ENCODE results near the gene TMEM139.
A peak's percentile ranks its signal among the peaks of the same experiment; 100 is the strongest.
"Not testable (repeated sequence)": the region's sequence is repeated elsewhere in the genome, so short reads cannot be mapped to it uniquely, and the experiment has no call there.

The TMEM139 gene

GRCh38 chr7:143288836-143289235 is 4.1 kb downstream of the TMEM139 start:
- no peaks in the 10 kb centered on the region for H3K27me3 ChIP-seq (ENCODE audit: insufficient read depth, poor library complexity, severe bottlenecking)
- peak in 1 of 2 experiments; percentile 14 for DNase-seq (ENCODE audit: low read depth in 1 of 2, low spot score in 1 of 2)
- TF ChIP-seq POLR2AphosphoS5 (IDR thresholded peaks at IDR 0.05; ENCODE audit: low read depth) (no peak), SPI1 (IDR thresholded peaks at IDR 0.05; ENCODE audit: borderline replicate concordance, low read depth) (no peak), GABPA (IDR thresholded peaks at IDR 0.05; ENCODE audit: low read depth) (no peak), CTCF (IDR thresholded peaks at IDR 0.05; ENCODE audit: insufficient read depth, low read length) (no peak)
- TF ChIP-seq, protein P1, sequence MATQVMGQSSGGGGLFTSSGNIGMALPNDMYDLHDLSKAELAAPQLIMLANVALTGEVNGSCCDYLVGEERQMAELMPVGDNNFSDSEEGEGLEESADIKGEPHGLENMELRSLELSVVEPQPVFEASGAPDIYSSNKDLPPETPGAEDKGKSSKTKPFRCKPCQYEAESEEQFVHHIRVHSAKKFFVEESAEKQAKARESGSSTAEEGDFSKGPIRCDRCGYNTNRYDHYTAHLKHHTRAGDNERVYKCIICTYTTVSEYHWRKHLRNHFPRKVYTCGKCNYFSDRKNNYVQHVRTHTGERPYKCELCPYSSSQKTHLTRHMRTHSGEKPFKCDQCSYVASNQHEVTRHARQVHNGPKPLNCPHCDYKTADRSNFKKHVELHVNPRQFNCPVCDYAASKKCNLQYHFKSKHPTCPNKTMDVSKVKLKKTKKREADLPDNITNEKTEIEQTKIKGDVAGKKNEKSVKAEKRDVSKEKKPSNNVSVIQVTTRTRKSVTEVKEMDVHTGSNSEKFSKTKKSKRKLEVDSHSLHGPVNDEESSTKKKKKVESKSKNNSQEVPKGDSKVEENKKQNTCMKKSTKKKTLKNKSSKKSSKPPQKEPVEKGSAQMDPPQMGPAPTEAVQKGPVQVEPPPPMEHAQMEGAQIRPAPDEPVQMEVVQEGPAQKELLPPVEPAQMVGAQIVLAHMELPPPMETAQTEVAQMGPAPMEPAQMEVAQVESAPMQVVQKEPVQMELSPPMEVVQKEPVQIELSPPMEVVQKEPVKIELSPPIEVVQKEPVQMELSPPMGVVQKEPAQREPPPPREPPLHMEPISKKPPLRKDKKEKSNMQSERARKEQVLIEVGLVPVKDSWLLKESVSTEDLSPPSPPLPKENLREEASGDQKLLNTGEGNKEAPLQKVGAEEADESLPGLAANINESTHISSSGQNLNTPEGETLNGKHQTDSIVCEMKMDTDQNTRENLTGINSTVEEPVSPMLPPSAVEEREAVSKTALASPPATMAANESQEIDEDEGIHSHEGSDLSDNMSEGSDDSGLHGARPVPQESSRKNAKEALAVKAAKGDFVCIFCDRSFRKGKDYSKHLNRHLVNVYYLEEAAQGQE (IDR thresholded peaks at IDR 0.05; ENCODE audit: insufficient replicate concordance, low read depth): no peak
- peak overlapping the region; percentile 97 for H3K27ac ChIP-seq (replicated peaks)
- H3K4me3 ChIP-seq (replicated peaks; ENCODE audit: insufficient read depth, low read length): peak overlapping the region; percentile 81

- TF ChIP-seq SPI1 (IDR thresholded peaks at IDR 0.05; ENCODE audit: borderline replicate concordance, low read depth): peak; percentile 95
- TF ChIP-seq POLR2AphosphoS5 (IDR thresholded peaks at IDR 0.05; ENCODE audit: low read depth): no peak
- peak overlapping the region; percentile 97 for H3K27ac ChIP-seq (replicated peaks)
- H3K4me3 ChIP-seq (replicated peaks; ENCODE audit: insufficient read depth, low read length): peak overlapping the region; percentile 81
- peak in 1 of 2 experiments; percentile 35 for DNase-seq (ENCODE audit: low read depth in 1 of 2, low spot score in 1 of 2)
- H3K27me3 ChIP-seq (ENCODE audit: insufficient read depth, poor library complexity, severe bottlenecking): no peaks in the 10 kb centered on the region
These were observed 4.7 kb downstream of the TMEM139 start for GRCh38 chr7:143289421-143289820.

DNA sequence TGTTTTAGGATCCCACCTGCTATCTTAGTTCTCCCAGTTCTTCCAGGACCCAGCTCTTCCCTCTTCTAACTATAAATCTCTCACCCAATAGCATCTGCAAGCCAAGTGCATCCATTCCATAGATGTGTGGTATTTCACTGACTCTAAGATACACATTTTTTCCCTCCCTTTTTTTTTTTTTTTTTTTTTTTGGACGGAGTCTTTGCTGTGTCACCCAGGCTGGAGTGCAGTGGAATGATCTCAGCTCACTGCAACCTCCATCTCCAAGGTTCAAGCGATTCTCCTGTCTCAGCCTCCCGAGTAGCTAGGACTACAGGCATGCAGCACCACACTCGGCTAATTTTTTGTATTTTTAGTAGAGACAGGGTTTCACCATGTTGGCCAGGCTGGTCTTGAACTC is 5.1 kb downstream of the TMEM139 start:
- H3K27me3 ChIP-seq (ENCODE audit: insufficient read depth, poor library complexity, severe bottlenecking); DNase-seq (ENCODE audit: low read depth in 1 of 2, low spot score in 1 of 2): not testable (repeated sequence)
- peak overlapping the region; percentile 81 for H3K4me3 ChIP-seq (replicated peaks; ENCODE audit: insufficient read depth, low read length)
- H3K27ac ChIP-seq (replicated peaks): peak overlapping the region; percentile 97

- Histone ChIP-seq H3K27me3 (ENCODE audit: insufficient read depth, poor library complexity, severe bottlenecking) (no peaks in the 10 kb centered on the region), H3K27ac (replicated peaks) (peak overlapping the region; percentile 19; the same call in 1 of the 2 replicates), H3K4me3 (replicated peaks; ENCODE audit: insufficient read depth, low read length) (peak overlapping the region; percentile 81)
- DNase-seq (ENCODE audit: low read depth in 1 of 2, low spot score in 1 of 2): no peak
- TF ChIP-seq, protein P1 (IDR thresholded peaks at IDR 0.05; ENCODE audit: insufficient replicate concordance, low read depth): no peak
- TF ChIP-seq POLR2AphosphoS5 (IDR thresholded peaks at IDR 0.05; ENCODE audit: low read depth) (no peak), GABPA (IDR thresholded peaks at IDR 0.05; ENCODE audit: low read depth) (no peak)
These were observed 5.5 kb downstream of the TMEM139 start for GRCh38 chr7:143290293-143290692.

- H3K27ac ChIP-seq (replicated peaks): no peak overlapping the region
- no peak for DNase-seq (ENCODE audit: low read depth in 1 of 2, low spot score in 1 of 2)
- no peak for TF ChIP-seq POLR2AphosphoS5 (IDR thresholded peaks at IDR 0.05; ENCODE audit: low read depth)
- peak; percentile 75; the same call in 1 of the 2 replicates for TF ChIP-seq SPI1 (IDR thresholded peaks at IDR 0.05; ENCODE audit: borderline replicate concordance, low read depth)
- H3K27me3 ChIP-seq (ENCODE audit: insufficient read depth, poor library complexity, severe bottlenecking): no peaks in the 10 kb centered on the region
- H3K4me3 ChIP-seq (replicated peaks; ENCODE audit: insufficient read depth, low read length): no peak overlapping the region
These were observed 8.1 kb downstream of the TMEM139 start for GRCh38 chr7:143292876-143293275.

GRCh38 chr7:143295870-143296269 is 11.1 kb downstream of the TMEM139 start:
- no peak for TF ChIP-seq SPI1 (IDR thresholded peaks at IDR 0.05; ENCODE audit: borderline replicate concordance, low read depth)
- no peak for TF ChIP-seq POLR2AphosphoS5 (IDR thresholded peaks at IDR 0.05; ENCODE audit: low read depth)
- TF ChIP-seq, protein P1 (IDR thresholded peaks at IDR 0.05; ENCODE audit: insufficient replicate concordance, low read depth): no peak
- TF ChIP-seq CTCF (IDR thresholded peaks at IDR 0.05; ENCODE audit: insufficient read depth, low read length): no peak
- no peak for TF ChIP-seq GABPA (IDR thresholded peaks at IDR 0.05; ENCODE audit: low read depth)
- DNase-seq (ENCODE audit: low read depth in 1 of 2, low spot score in 1 of 2): no peak
- Histone ChIP-seq H3K27ac (replicated peaks) (peak overlapping the region; percentile 37; the same call in 1 of the 2 replicates), H3K27me3 (ENCODE audit: insufficient read depth, poor library complexity, severe bottlenecking) (no peaks in the 10 kb centered on the region), H3K4me3 (replicated peaks; ENCODE audit: insufficient read depth, low read length) (no peak overlapping the region)

Data from HL-60 (cell line).